Left ventricle myocardium inferior (tissue), 1 donor: ENCODE measurements around the gene CLDN6. TPM values are rescaled to one million over a fixed set of nuclear protein-coding genes. Genes with fewer than 3 reads are reported as not detected.

Experiments used
- DNase-seq: peaks from one replicate; pipeline ENCODE4 v3.0.0-alpha.2; 2020
- H3K27ac ChIP-seq: fragments of 200-600 bp; replicated peaks from 2 replicates; pipeline ENCODE4 v1.8.0; 2021
- H3K27me3 ChIP-seq: fragments of 200-600 bp; 2 replicates; pipeline ENCODE4 v1.8.0; 2021; ENCODE audit warnings: low read depth
- H3K36me3 ChIP-seq: fragments of 200-600 bp; 2 replicates; pipeline ENCODE4 v1.8.0; 2021
- H3K4me1 ChIP-seq: fragments of 200-600 bp; 2 replicates; pipeline ENCODE4 v1.8.0; 2021
- H3K4me3 ChIP-seq: fragments of 200-600 bp; 2 replicates; pipeline ENCODE4 v1.8.0; 2021; ENCODE audit warnings: mild to moderate bottlenecking, moderate library complexity
- H3K9me3 ChIP-seq: fragments of 200-600 bp; replicated peaks from 2 replicates; pipeline ENCODE4 v1.8.0; 2021
- intact Hi-C: fragments of 100-400 bp; cut with micrococcal nuclease; formaldehyde crosslinking; loops from one replicate; pipeline ENCODE4 v1.11.0; 2022
- total RNA-seq: library from RNA; stranded (reverse); fragmentation: NEBNext Ultra II Directional; extraction: Animal tissue kit (Norgen Biotek cat#: 25700); gene quantifications from one replicate; pipeline ENCODE4 v1.2.1, GENCODE V29; 2021
- TF ChIP-seq, protein P1 (sequence below): fragments of 200-600 bp; IDR thresholded peaks from 2 replicates; pipeline ENCODE4 v1.8.0; 2021; ENCODE audit warnings: antibody characterized with exemption, mild to moderate bottlenecking, borderline replicate concordance
- donor health status: DM: no; HTN: yes; CAD: no; lungs with severe emphysema.

Gene CLDN6
- total RNA-seq, 1 donor from 2014 or later: not detected

DNA sequence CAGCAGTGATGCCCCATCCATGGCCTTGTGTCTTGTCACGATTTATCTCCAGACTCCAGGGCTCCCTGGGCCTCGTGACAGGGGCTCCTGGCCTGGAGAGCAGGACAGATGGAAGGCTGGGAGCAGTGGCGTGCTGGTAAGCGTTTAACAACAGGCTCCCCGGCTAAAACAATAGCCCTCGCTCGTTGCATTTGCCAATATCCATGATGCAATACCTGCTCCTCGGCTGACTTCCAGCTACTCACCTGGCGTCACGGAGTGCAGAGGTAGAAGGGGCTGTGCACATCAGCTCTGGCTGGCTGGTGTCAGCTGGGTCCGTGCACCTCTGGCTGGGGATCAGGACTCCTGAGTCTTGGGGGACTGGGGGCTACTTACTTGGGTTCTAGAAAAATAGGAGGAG lies 20.3 kb upstream of the CLDN6 start:
- TF ChIP-seq, protein P1, sequence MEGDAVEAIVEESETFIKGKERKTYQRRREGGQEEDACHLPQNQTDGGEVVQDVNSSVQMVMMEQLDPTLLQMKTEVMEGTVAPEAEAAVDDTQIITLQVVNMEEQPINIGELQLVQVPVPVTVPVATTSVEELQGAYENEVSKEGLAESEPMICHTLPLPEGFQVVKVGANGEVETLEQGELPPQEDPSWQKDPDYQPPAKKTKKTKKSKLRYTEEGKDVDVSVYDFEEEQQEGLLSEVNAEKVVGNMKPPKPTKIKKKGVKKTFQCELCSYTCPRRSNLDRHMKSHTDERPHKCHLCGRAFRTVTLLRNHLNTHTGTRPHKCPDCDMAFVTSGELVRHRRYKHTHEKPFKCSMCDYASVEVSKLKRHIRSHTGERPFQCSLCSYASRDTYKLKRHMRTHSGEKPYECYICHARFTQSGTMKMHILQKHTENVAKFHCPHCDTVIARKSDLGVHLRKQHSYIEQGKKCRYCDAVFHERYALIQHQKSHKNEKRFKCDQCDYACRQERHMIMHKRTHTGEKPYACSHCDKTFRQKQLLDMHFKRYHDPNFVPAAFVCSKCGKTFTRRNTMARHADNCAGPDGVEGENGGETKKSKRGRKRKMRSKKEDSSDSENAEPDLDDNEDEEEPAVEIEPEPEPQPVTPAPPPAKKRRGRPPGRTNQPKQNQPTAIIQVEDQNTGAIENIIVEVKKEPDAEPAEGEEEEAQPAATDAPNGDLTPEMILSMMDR: no peak
- Histone ChIP-seq H3K9me3 (no peaks in the 10 kb centered on the region), H3K4me3 (no peak overlapping the region), H3K27ac (no peak overlapping the region), H3K36me3 (no peaks in the 10 kb centered on the region), H3K27me3 (peaks cover 99% of the 10 kb centered on the region), H3K4me1 (peaks cover 9% of the 10 kb centered on the region)
- intact Hi-C loops: no loop called here
- DNase-seq: no peak

DNA sequence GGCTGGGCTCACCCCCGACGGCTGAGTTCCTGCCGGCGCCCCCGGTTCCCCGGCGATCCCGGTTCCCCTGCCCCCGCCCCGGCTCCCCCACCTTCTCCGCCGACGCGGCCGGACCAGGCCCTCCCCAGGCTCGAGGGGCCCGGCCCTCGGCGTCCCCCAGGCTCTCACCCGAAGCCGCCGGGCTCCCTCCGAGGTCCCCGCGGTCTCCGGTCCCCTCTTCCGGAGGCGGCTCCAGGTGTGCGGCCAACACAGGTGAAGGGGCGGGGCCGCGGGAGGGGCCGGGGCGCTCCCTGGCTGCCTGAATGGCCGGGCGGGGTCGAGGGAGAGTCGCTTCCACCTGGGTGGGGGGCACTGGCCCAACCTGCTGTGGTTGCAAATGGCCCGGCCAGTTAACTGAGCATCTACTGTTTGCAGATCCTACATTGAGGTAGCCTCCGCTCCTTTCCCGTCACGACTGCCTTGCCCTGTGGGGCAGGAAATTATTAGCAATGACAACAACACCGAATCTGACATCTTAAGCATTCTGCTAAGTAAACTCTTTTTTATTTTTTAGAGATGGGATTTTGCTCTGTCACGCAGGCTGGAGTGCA lies 18.8 kb upstream of the CLDN6 start, which contains the start of gene BICDL2:
BICDL2 (minus strand) TSS at position 219 of the 590 bp plus-strand sequence. CDS start 1,448 bp downstream, outside the sequence.
- no peak within 1 kb of the TSS for H3K27ac ChIP-seq
- H3K27me3 ChIP-seq: peaks cover 98% of the 10 kb centered on the region
- TF ChIP-seq, protein P1: no peak
- peaks cover 9% of the 10 kb centered on the region for H3K4me1 ChIP-seq
- H3K36me3 ChIP-seq: no peaks in the 10 kb centered on the region
- no peaks in the 10 kb centered on the region for H3K9me3 ChIP-seq
- DNase-seq: no peak
- intact Hi-C loops: no loop called here
- H3K4me3 ChIP-seq: peak within 1 kb of the TSS; percentile 32

DNA sequence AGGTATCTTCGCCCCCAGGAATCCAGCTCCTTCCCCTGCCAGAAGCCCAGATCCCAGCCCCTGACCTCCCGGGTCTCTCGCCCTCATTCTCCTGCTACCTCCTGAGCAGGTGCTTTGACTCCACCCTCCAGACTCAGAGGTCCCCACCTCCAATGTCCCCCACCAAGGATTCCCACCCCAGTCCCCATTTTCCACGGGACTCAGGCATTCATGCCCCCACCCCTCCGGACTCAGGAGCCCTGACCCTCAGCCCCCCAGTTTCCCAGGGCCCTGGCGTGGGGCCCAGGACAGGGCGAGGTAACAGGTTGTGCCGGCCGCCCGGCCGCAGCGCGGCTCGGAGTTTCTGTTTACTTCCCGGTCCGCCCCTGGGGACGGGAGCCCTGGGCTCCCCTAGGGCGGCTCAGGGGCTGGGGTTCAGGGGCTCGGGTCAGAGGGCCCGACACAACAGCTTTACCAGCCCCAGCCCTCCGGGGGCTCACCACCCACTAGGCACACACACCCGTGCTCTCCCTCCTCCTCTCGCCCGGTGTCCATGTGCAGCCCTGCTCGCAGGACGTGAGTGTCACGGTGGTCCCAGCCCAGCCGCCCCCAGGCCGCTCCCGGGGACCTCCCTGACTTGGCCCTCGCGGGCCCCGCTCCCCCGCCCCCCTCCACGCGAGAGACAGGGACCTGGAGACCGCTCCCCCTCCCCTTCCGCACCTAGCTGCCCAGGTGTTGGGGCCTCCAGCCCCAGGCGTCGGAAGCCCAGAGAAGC lies 18.2 kb upstream of the CLDN6 start:
- intact Hi-C loops: no loop called here
- peaks cover 95% of the 10 kb centered on the region for H3K27me3 ChIP-seq
- no peak for DNase-seq

DNA sequence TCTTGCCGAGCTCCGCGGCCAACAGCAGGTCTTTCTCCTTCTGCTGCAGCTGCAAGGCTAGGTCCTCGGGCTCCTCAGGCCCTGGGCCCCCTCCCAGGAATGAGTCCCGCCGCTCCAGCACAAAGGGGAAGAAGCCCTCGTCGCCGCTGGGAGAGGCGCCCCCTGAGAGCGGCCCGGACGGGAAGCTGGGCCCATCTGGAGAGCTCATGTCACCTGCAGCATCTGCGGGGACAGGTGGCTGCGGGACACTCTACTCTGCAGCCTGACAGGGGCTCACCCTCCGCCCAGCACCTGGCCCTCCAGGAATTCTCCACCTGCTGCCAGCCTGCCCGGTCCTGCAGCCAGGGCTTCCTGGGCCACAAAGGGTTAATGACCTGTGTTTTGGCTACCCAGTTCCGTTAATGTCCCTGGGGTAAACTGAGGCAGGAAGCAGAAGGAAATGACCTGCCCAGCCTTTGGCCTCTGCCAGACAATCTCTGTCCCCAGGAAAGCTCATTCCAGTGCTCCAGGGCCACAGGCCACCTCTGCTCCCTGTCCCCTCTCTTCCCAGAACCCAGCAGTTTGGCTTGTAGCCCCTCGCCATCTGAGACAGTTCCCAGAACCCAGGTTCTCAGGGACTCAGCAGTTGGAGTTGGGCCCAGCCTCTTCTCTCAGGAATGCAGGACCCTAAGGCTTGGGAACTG lies 17.4 kb upstream of the CLDN6 start:
- Histone ChIP-seq H3K4me3 (no peak overlapping the region), H3K36me3 (no peaks in the 10 kb centered on the region), H3K9me3 (no peaks in the 10 kb centered on the region), H3K27ac (no peak overlapping the region), H3K27me3 (peaks cover 95% of the 10 kb centered on the region), H3K4me1 (peaks cover 9% of the 10 kb centered on the region)
- TF ChIP-seq, protein P1: no peak
- intact Hi-C loops: no loop called here
- no peak for DNase-seq

More for the DNA sequence above, 18.2 kb upstream of the CLDN6 start:
- TF ChIP-seq, protein P1: no peak
- Histone ChIP-seq H3K4me3 (peak overlapping the region; percentile 32), H3K4me1 (peaks cover 9% of the 10 kb centered on the region), H3K9me3 (no peaks in the 10 kb centered on the region), H3K36me3 (no peaks in the 10 kb centered on the region), H3K27ac (no peak overlapping the region)

DNA sequence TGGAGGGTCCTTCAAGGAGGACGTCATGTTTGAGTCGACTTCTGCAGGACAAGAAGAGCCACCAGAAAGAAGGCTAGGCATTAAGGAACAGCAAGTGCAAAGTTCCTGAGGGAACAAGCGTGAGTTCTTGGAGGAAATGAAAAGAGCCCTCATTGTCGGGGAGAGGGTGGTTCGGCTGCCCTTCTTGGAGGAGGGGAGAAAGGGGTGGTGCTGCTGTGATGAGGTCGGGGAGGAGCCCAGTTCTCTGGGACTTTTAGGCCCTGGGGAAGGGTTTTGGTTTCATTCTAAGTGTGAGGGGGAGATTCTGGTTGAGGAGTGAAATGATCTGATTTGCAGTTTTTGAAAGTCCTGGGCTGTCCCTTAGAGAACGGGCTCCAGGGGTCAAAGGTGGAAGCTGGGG lies 14.6 kb upstream of the CLDN6 start:
- H3K27me3 ChIP-seq: peaks cover 87% of the 10 kb centered on the region
- no peak overlapping the region for H3K4me3 ChIP-seq
- no peak for DNase-seq
- peaks cover 31% of the 10 kb centered on the region for H3K4me1 ChIP-seq
- no peaks in the 10 kb centered on the region for H3K36me3 ChIP-seq
- no peak overlapping the region for H3K27ac ChIP-seq
- TF ChIP-seq, protein P1: no peak
- intact Hi-C loops: no loop called here
- H3K9me3 ChIP-seq: no peaks in the 10 kb centered on the region
